Heart left ventricle (tissue), 16 donors: Measurements from ENCODE around the gene AMN. TPM values are rescaled to one million over a fixed set of nuclear protein-coding genes. Genes with fewer than 3 reads are reported as not detected.
A peak's percentile ranks its signal among the peaks of the same experiment; 100 is the strongest.
"Not testable (repeated sequence)": the region's sequence is repeated elsewhere in the genome, so short reads cannot be mapped to it uniquely, and the experiment has no call there.

ENCODE experiments used
- ATAC-seq, 4 donors: fragments of 200-7000 bp; cut with Tn5 transposase; one replicate each; pipeline ENCODE4 v1.9.1; 2020 to 2022; ENCODE audit warnings: moderate library complexity in 4 of 4, mild to moderate bottlenecking in 3 of 4, moderate number of reproducible peaks in 1 of 4
- DNase-seq, 5 donors: peaks; one replicate each; pipeline ENCODE4 v3.0.0-alpha.2; 2020
- H3K27ac ChIP-seq, 12 donors: fragments of 200-600 bp; sonication (generic) in 4 of 12; one replicate each; pipeline versions ENCODE4 v1.5.0 to v1.8.0; 2016 to 2022; ENCODE audit warnings: mild to moderate bottlenecking in 2 of 12
- H3K27me3 ChIP-seq, 9 donors: fragments of 200-600 bp; sonication (generic) in 2 of 9; one replicate each; pipeline versions ENCODE4 v1.5.1 to v1.8.0; 2016 to 2022; ENCODE audit warnings: mild to moderate bottlenecking in 3 of 9
- H3K36me3 ChIP-seq, 9 donors: fragments of 200-600 bp; sonication (generic) in 2 of 9; one replicate each; pipeline versions ENCODE4 v1.5.0 to v1.8.0; 2018 to 2022; ENCODE audit warnings: mild to moderate bottlenecking in 2 of 9
- H3K4me1 ChIP-seq, 12 donors: fragments of 200-600 bp; sonication (generic) in 4 of 12; one replicate each; pipeline versions ENCODE4 v1.5.0 to v1.8.0; 2016 to 2022; ENCODE audit warnings: mild to moderate bottlenecking in 3 of 12
- H3K4me3 ChIP-seq, 12 donors: fragments of 200-600 bp; sonication (generic) in 4 of 12; one replicate each; pipeline versions ENCODE4 v1.5.0 to v1.8.0; 2017 to 2022; ENCODE audit warnings: mild to moderate bottlenecking in 9 of 12, moderate library complexity in 4 of 12
- H3K9me3 ChIP-seq, 12 donors: fragments of 200-600 bp; sonication (generic) in 4 of 12; one replicate each; pipeline versions ENCODE4 v1.5.0 to v1.8.0; 2016 to 2022; ENCODE audit warnings: mild to moderate bottlenecking in 1 of 12
- POLR2A ChIP-seq, 2 donors: fragments of 450-650 bp; IDR thresholded peaks; one replicate each; pipeline ENCODE4 v1.6.1; 2017; ENCODE audit warnings: antibody characterized with exemption in 2 of 2, mild to moderate bottlenecking in 2 of 2, moderate library complexity in 2 of 2
- WGBS, 4 donors: extraction: QIAGEN DNeasy Blood & Tissue Kit in 2 of 4; methylation state at CpG; one replicate each; pipeline versions ENCODE4 v1.1.5 to v1.1.7; 2013 to 2018; 5-methylcytosine and 5-hydroxymethylcytosine counted together
- intact Hi-C, 10 donors: fragments of 100-400 bp; cut with DNase I; formaldehyde crosslinking; loops; one replicate each; pipeline versions ENCODE4 v1.11.1 to v1.14.2; 2022
- polyA plus RNA-seq, 2 donors: library from polyadenylated mRNA; stranded (reverse); fragments of 200-250 nt; gene quantifications; one replicate each; pipeline ENCODE4 v1.2.3, GENCODE V29; 2013
- total RNA-seq, 9 donors: library from RNA; depleted of rRNA in 2 of 9; stranded (reverse); fragments of >200 nt in 2 of 9; fragmentation: NEBNext Ultra II Directional in 3 of 9; extraction: Animal tissue kit (Norgen Biotek cat#: 25700) in 3 of 9; gene quantifications; one replicate each; pipeline versions ENCODE4 v1.1.0 to v1.2.4, GENCODE V29; 2016 to 2023
- TF ChIP-seq, protein P1 (sequence below), 12 donors: fragments of 200-600 bp; sonication (generic) in 4 of 12; IDR thresholded peaks; one replicate each; pipeline versions ENCODE4 v1.5.0 to v1.8.0; 2018 to 2022; ENCODE audit warnings: antibody characterized with exemption in 12 of 12, mild to moderate bottlenecking in 5 of 12
- donor health status: ischemic (EF 13 %, LVEDD 7.1; RV severe dilation, severe dysfunction).
- donor health status: healthy with polysubstance abuse.
- donor health status: DM: no; HTN: yes; CAD: no.
- donor health status: DM: no; HTN: no; CAD: no.
- donor health status: ischemic (EF 25% LVEDD 6.9; RV normal size, moderate dysfunction).
- donor health status: ischemic (EF 25% LVEDD 5.7; RV mildly dilated, moderate dysfunction).
- donor health status: healthy.
- donor health status: DM: yes; HTN: yes; CAD: no.
- donor health status: ischemic (EF 35%, LVEDD 5.7; RV mildly dilated, moderate dysfunction).
- donor health status: nonischemic (EF 11% LVEDD 7.7; RV severe dilation, severe dysfunction).
- donor health status: DM: yes; HTN: yes; CAD: no.
- donor health status: PGD.
- donor health status: ischemic (EF 29% LVEDD 5.4; RV normal size, mild dysfunction).
- donor health status: nonischemic (EF 23%, LVEDD 6.1; RV moderate dilation, normal function).

AMN gene
- total and polyA plus RNA-seq, 11 donors, result 0.11 to 0.36 (median 0.21) TPM; not detected in 8

DNA sequence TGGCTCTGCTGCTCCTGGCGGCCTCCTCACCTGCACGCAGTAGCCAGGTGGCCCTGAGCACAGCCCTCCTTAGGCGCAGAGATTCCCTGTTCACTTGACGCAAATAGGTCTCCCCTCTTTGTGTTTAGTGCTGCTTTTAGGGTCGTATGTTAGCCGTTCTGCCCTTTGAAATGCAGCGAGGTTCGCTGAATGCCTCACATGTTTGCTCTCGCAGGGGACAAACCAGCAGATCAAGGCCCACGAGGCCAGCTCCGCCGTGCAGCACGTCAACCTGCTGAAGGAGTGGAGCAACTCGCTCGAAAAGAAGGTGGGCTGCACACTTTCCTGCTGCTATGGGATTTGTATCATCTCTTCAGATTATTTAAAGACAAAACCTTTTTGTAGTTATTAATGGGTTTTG lies 31.4 kb upstream of the AMN start:
- WGBS, 4 donors, result 85 to 92% (median 90%) methylated on average over 15 of the region's 15 CpGs
- H3K36me3 ChIP-seq, result peaks cover 0 to 94% (median 30%) of the 10 kb centered on the region in 9 donors
- peaks cover 0 to 5% (median 0%) of the 10 kb centered on the region in 12 donors for H3K4me1 ChIP-seq

DNA sequence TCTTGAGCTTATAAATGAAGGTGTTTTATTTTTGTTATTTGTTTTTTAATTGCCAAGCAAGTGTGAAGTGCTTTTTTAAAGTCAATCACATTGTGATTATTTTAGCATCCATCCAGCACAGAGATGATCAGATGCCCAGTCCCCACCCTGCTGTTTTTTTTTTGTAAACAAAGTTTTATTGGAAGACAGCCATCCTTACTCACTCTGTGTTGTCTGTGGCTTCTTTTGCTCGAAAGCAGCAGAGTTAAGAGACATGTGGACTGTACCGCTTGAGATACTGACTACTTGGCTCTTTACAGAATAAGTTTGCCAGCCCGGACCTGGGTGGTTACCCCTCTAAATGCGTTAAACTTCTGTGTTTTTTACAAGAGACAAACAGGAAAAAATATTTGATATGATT lies 30.9 kb upstream of the AMN start:
- TF ChIP-seq, protein P1, sequence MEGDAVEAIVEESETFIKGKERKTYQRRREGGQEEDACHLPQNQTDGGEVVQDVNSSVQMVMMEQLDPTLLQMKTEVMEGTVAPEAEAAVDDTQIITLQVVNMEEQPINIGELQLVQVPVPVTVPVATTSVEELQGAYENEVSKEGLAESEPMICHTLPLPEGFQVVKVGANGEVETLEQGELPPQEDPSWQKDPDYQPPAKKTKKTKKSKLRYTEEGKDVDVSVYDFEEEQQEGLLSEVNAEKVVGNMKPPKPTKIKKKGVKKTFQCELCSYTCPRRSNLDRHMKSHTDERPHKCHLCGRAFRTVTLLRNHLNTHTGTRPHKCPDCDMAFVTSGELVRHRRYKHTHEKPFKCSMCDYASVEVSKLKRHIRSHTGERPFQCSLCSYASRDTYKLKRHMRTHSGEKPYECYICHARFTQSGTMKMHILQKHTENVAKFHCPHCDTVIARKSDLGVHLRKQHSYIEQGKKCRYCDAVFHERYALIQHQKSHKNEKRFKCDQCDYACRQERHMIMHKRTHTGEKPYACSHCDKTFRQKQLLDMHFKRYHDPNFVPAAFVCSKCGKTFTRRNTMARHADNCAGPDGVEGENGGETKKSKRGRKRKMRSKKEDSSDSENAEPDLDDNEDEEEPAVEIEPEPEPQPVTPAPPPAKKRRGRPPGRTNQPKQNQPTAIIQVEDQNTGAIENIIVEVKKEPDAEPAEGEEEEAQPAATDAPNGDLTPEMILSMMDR (IDR thresholded peaks at IDR 0.05), result no peak
- no peak for TF ChIP-seq POLR2A (IDR thresholded peaks at IDR 0.05)
- H3K9me3 ChIP-seq, result no peaks in the 10 kb centered on the region
- no peak overlapping the region for H3K4me3 ChIP-seq
- 79 to 88% (median 83%) methylated on average over 4 of the region's 4 CpGs for WGBS, 4 donors
- ATAC-seq (no peak), DNase-seq (no peak)
- H3K27ac ChIP-seq, result no peak overlapping the region
- H3K36me3 ChIP-seq, result peaks cover 0 to 94% (median 28%) of the 10 kb centered on the region in 9 donors
- peaks cover 0 to 5% (median 0%) of the 10 kb centered on the region in 12 donors for H3K4me1 ChIP-seq
- intact Hi-C loops, result no loop called here
- no peaks in the 10 kb centered on the region for H3K27me3 ChIP-seq

More for the DNA sequence above, 31.4 kb upstream of the AMN start:
- Histone ChIP-seq H3K9me3 (no peaks in the 10 kb centered on the region), H3K4me3 (no peak overlapping the region), H3K27me3 (no peaks in the 10 kb centered on the region), H3K27ac (no peak overlapping the region)
- intact Hi-C loops, result no loop called here
- DNase-seq, result no peak
- ATAC-seq, result no peak
- no peak for TF ChIP-seq POLR2A (IDR thresholded peaks at IDR 0.05)
- TF ChIP-seq, protein P1 (IDR thresholded peaks at IDR 0.05), result no peak

DNA sequence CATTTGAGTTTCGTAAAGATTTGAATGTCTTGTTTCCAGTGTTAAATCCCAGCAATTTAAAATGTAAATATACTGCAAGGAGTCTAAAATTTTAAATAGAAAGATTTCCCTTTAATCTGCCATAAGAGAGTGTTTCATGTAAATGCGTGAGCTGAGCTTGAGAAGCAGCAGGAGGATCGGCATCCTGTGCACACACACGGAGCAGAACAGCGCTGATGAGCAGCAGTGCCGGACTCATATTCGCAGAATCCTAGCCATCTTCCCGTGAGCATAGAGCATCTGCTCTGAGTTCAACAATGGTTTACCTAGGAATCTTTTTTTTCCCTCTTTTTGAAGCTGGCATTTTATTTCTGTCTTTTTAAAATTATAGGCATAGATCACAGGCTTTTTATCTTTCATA lies 29.8 kb upstream of the AMN start:
- TF ChIP-seq POLR2A (IDR thresholded peaks at IDR 0.05), result no peak
- TF ChIP-seq, protein P1 (IDR thresholded peaks at IDR 0.05), result no peak
- intact Hi-C loops, result no loop called here
- Histone ChIP-seq H3K27me3 (no peaks in the 10 kb centered on the region), H3K4me3 (no peak overlapping the region), H3K9me3 (no peaks in the 10 kb centered on the region), H3K27ac (no peak overlapping the region), H3K36me3 (peaks cover 0 to 90% (median 26%) of the 10 kb centered on the region in 9 donors), H3K4me1 (peaks cover 0 to 5% (median 0%) of the 10 kb centered on the region in 12 donors)
- WGBS, 4 donors, result 97 to 98% (median 97%) methylated on average over 8 of the region's 8 CpGs
- ATAC-seq (no peak), DNase-seq (no peak)

DNA sequence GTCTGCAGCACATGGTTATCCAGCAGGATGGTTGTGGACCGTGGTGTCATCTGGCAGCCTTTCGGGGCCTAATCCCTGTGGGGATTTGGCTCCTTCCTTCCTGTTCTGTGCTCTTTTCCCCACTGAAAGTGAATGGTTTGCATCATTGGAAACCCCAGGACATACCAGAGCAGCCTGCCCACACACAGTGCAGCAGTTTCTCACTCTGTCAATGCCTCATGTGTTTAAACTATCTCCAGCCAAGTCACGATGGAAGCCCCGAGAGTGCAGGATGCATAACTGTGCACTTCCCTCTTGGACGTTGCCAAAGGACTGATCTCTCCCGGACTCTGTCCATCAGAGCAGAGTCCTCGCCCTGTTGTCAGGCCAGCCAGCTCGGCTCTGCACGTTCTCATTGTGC lies 29.0 kb upstream of the AMN start:
- Histone ChIP-seq H3K4me3 (no peak overlapping the region), H3K36me3 (peaks cover 0 to 90% (median 27%) of the 10 kb centered on the region in 9 donors), H3K27me3 (no peaks in the 10 kb centered on the region), H3K9me3 (no peaks in the 10 kb centered on the region), H3K4me1 (peaks cover 0 to 5% (median 0%) of the 10 kb centered on the region in 12 donors), H3K27ac (no peak overlapping the region)
- WGBS, 4 donors, result 52 to 61% (median 60%) methylated on average over 9 of the region's 9 CpGs
- intact Hi-C loops, result no loop called here
- ATAC-seq (peak; percentile 50 to 86 (median 60)), DNase-seq (peak in 2 of 5 donors; percentile 34 to 42)
- TF ChIP-seq, protein P1 (IDR thresholded peaks at IDR 0.05), result no peak
- no peak for TF ChIP-seq POLR2A (IDR thresholded peaks at IDR 0.05)

DNA sequence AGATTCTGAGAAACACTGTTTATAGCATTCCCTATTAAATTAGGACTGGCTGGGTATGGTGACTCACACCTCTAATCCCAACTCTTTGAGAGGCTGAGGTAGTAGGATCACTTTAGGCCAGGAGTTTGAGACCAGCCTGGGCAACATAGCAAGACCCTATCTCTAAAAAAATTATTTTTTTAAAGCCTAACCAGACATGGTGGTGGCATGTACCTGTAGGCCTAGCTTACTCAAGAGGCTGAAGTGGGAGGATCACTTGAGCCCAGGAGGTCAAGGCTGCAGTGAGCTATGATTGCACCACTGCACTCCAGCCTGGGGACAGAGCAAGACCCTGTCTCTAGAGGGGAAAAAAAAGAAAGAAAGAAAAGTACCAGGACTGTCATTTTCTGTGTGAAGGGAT lies 25.7 kb upstream of the AMN start:
- intact Hi-C loops, H3K27ac ChIP-seq, H3K4me3 ChIP-seq, DNase-seq, H3K9me3 ChIP-seq, H3K27me3 ChIP-seq, ATAC-seq: not testable (repeated sequence)
- peaks cover 0 to 88% (median 18%) of the 10 kb centered on the region in 9 donors for H3K36me3 ChIP-seq
- peaks cover 0 to 14% (median 0%) of the 10 kb centered on the region in 12 donors for H3K4me1 ChIP-seq
